Ovary (tissue), 3 donors: ENCODE data around the gene MBP.

ENCODE experiments used
- CTCF ChIP-seq, 3 donors: fragments of 450-650 bp in 2 of 3; fragments of 200-600 bp in 1 of 3; IDR thresholded peaks; one replicate each; pipeline versions ENCODE4 v1.5.1 to v1.8.0; 2016 to 2022; ENCODE audit warnings: antibody characterized with exemption in 3 of 3, mild to moderate bottlenecking in 1 of 3
- EP300 ChIP-seq: sonication (generic); formaldehyde crosslinking; IDR thresholded peaks from one replicate; pipeline ENCODE4 v1.6.1; 2017; ENCODE audit warnings: antibody characterized with exemption
- POLR2A ChIP-seq: fragments of 450-650 bp; IDR thresholded peaks from one replicate; pipeline ENCODE4 v1.6.1; 2017; ENCODE audit warnings: antibody characterized with exemption, mild to moderate bottlenecking, moderate library complexity
- donor health status: DM: no; HTN: no; CAD: no.

- TF ChIP-seq CTCF (IDR thresholded peaks at IDR 0.05) (no peak), POLR2A (no peak), EP300 (no peak)
These were observed 38.4 kb upstream of the MBP start for GRCh38 chr18:77170890-77171410.
